Measurements from ENCODE around the gene OAS3.
"Not testable (repeated sequence)": the region's sequence is repeated elsewhere in the genome, so short reads cannot be mapped to it uniquely, and the experiment has no call there.

Gene OAS3, protein sequence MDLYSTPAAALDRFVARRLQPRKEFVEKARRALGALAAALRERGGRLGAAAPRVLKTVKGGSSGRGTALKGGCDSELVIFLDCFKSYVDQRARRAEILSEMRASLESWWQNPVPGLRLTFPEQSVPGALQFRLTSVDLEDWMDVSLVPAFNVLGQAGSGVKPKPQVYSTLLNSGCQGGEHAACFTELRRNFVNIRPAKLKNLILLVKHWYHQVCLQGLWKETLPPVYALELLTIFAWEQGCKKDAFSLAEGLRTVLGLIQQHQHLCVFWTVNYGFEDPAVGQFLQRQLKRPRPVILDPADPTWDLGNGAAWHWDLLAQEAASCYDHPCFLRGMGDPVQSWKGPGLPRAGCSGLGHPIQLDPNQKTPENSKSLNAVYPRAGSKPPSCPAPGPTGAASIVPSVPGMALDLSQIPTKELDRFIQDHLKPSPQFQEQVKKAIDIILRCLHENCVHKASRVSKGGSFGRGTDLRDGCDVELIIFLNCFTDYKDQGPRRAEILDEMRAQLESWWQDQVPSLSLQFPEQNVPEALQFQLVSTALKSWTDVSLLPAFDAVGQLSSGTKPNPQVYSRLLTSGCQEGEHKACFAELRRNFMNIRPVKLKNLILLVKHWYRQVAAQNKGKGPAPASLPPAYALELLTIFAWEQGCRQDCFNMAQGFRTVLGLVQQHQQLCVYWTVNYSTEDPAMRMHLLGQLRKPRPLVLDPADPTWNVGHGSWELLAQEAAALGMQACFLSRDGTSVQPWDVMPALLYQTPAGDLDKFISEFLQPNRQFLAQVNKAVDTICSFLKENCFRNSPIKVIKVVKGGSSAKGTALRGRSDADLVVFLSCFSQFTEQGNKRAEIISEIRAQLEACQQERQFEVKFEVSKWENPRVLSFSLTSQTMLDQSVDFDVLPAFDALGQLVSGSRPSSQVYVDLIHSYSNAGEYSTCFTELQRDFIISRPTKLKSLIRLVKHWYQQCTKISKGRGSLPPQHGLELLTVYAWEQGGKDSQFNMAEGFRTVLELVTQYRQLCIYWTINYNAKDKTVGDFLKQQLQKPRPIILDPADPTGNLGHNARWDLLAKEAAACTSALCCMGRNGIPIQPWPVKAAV

DNA sequence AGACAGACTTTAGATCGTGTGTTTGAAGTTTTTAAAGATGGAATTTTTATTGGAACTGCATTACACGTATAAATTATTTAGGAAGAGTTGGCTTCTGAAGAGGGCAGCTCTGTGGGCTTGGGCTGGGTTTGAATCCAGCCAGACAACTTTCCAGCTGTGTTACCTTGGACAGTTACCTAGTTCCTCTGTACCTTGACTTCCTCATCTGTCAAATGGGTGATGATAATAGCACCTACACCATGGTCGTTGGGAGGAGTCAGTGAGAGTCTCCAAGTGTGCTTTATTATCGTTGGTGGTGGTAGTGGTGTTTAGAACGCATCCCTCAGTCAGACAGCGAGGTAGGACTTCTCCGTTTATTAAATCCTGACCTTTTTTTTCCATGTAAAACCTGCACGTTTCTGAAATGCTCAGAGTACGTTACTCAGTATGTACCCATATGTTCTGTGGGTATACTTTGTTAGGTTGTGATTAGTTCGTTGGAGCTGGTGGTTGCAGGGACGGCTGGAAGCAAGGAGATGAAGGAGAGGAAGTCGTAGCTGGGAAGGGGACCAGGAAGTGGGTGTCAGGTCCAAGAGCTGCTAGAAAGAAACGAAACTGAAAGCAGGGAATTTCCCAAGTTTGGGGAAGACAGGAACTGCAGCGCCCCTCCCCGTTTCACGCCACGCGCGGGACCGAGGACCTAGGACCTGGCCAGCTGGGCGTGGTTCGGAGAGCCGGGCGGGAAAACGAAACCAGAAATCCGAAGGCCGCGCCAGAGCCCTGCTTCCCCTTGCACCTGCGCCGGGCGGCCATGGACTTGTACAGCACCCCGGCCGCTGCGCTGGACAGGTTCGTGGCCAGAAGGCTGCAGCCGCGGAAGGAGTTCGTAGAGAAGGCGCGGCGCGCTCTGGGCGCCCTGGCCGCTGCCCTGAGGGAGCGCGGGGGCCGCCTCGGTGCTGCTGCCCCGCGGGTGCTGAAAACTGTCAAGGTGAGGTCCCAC, at the start of gene OAS3:
Gene OAS3, plus strand, starts transcription at position 734 of the 979 bp plus-strand sequence. Its CDS starts 57 bp downstream, at position 791.
- DNase-seq = peak; percentile 75

DNA sequence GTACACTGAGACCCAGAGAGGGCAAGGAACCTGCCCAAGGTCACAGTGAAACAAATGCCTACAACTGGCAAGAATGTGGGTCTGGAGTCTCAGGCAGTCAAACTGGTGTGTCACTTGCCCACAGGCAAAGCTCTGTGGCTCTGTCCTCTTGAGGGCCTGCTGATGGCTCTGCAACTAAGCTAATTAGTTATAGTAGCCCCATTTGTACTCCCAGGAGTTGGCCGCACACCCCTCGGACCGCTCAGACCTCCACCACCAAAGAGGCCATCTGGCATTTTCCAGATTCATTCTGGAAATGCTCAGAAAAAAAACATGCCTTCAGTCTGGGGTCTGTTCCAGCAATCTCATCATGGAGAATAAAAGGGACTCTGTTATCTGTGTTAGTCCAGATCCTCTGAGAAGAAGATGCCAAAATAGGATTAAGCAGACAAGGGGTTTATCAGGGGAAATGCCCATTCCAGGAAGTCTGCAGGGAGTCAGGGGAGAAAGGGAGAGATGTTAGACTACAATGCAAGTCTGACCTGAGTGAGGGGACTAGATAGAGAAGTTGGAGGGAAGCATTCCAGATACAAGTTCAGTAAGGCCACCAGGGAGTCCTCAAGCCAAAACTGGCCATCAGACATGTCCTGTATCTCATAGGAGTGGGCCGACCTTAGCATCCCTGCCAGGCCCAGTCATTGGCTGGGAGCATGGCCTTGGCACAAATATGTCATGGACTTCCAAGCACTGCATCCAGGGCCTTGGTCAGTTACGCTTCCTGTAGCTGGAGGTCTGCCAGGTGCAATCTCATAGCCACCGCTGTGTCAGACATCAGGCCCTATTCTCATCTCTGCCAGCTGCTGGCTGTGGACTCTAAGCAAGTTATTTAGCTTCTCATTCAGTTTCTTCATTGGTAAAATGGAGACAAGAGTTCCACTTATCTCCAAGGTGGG, 46.9 kb upstream of the OAS3 start:
- DNase-seq = no peak

DNA sequence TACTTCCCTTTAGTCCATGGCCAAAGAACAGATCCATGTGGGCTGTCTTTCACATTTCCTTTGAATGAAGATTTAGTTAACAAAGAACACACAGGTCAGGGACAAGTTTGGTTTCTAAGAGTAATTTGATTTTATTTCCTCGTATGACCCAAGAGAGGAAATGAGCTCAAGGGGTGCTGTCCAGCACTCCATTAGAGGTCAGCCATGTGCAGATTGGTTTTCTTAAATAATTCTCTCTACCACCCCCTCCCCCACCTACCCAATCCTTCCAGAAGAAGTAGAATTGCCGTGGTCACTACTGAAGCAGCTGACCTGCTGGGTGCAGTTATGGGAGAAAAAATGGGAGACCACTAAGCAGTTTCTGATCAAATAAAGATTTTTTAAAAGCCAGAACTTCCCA, 45.4 kb upstream of the OAS3 start:
- DNase-seq = no peak

DNA sequence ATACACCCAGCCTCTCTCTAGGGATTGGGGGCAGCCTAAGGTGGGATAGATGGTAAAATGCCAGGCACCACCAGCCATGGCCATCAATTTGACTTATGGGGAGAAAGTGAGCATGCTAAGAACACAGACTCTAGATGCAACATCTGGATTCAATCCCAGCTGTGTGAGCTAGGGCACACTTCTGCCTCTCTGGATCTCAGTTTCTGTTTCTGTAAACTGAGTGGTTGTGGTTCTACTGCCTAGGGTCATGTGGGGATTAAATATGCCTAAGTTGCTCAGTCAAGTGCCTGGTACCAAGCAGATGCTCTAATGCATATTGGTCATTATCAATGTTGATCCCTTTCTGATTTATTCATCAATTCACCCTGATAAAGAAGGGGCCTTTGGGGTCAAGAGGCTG, 44.1 kb upstream of the OAS3 start:
- no peak for DNase-seq

DNA sequence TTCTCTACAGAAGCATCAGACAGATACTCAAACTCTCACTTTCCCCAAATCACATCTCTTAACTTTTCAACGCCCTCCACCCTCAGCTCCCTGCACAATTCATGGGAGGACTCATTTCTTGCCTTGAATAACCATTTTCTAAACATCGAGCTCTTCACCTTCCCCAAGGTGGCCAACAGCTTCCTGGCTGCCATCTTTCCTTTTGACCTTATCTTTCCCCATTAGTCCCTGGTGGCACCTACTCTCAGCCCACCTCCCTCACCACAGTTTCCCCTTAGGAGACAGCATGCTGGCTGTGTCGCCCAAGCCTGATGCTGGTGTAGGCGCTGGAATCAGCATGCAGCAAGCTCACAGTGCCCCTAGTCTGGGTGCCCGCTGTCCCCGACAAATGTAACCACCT, 39.9 kb upstream of the OAS3 start:
- DNase-seq = no peak

DNA sequence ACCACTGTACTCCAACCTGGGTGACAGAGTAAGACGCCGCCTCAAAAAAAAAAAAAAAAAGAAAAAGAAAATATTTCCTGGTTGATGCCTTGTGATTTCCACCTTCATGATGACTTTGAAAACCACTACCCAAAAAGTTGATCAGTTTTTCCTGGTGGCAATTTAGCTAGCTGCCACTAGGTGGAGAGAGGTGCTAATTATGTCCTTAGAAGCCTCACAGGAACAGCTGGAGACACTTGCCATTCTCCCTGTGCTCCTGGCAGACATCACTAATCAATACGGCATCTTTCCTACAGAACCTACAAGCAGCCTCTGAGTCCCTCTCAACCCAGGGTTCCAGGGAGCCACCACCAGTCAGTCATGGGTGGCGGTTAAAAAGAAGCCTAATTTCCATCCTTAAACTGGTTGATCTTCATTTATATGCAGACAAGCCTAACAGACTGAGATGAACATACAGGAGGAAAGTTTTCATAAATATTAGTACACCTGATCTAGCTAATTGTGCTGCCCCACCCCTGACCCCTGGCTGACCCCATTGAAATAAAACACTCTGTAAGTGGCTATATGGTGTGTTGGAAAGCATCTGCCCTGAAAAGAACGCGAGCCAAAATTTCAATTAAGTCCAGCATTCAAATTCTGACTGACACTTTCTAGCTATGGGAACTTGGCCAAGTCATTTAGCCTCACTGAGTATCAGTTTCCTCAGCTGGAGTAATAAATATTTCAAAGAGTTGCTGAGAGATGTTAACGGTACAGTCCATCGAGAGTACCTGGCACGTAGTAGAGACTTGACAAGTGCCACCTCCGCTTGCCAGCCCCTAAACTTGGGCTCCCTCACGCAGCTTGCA, 37.8 kb upstream of the OAS3 start:
- peak; percentile 70 for DNase-seq

DNA sequence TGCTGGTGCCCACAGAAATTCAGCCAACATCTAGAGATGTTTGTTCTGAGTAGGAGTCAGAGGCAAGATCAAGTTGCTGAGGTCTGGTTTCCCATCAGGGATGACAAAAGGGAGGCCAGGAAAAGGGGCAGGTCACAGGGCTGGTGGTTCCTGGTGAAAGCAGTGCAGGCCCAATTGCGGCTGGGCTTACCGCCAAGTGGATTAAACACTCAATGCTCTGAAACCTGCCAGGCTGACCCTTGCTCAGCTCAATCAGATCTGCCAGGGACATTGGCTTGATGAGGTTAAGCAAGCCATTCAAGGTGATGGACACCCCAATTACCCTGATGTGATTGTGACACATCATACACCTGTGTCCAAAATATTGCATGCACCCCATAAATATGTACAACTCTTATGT, 37.0 kb upstream of the OAS3 start:
- DNase-seq = no peak

DNA sequence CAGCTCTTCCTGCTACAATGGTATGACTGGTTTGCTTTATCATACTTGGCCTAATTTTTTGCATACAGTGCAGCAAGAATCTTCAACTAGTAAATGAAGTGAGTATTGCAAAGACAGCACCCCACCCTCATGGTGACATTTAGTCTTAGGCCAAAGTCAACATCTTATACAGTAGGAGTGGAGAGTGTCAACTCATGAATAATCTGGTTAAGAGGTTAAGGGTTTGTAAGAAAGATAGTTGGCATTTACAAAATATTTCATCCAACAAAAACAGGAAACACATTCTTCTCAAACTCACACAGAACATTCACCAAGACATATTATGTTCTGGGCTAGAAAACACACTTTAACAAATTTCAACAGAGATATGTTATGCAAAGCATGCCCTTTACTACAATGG, 33.7 kb upstream of the OAS3 start:
- peak; percentile 23 for DNase-seq

DNA sequence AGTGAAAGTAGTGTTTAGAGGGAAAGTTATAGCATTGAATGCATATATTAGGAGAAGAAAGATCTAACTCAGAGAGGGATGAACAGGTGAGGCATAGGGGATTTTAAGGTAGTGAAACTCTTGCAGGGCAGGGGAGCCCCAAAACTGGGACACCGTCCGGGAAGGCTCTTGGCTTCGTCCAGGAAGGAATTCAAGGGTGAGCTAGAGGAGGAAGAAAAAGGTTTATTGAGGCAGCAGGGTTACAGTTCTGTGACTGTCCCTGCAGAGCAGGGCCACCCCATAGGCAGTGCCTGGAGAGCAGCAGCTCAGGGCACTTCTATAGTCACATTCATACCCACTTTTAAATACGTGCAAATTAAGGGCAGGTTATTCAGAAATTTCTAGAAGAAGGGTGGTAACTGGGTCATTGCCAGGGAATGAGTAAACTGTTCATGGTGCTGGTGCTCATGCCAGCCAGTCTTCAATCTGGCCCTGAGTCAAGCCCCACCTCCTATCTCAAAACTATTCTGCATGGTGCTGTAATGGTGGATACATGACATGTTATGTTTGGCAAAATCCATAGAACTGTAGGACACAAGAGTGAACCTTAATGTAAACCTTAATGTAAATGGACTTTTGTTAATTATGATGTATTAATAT, 32.7 kb upstream of the OAS3 start:
- no peak for DNase-seq

DNA sequence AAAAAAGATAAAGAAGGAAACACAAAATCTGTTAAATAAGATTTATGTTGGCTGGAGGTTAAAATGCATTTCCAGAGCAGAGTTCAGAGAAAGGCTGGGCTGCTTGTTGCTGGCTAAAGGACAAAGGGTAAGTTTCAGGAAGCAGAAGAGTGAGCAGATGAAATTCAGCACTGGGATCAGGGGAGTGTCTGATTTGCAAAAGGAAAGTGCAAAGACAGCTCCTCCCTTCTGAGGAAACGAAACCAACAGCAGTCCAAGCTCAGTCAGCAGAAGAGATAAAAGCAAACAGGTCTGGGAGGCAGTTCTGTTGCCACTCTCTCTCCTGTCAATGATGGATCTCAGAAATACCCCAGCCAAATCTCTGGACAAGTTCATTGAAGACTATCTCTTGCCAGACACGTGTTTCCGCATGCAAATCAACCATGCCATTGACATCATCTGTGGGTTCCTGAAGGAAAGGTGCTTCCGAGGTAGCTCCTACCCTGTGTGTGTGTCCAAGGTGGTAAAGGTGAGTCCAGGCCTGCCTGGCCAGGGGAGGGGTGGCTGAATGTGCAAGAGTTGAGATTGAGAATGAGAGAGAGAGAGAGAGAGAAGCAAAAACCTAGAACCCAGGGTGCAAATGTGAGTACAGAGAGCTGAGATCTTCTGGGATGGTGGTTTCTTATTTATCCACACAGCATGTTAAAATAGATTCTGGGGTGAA, 31.4 kb upstream of the OAS3 start, which contains the start of gene OAS1:
Gene OAS1, plus strand, starts transcription at position 251 of the 703 bp plus-strand sequence. Its CDS starts 78 bp downstream, at position 329.
- DNase-seq = peak; percentile 63

DNA sequence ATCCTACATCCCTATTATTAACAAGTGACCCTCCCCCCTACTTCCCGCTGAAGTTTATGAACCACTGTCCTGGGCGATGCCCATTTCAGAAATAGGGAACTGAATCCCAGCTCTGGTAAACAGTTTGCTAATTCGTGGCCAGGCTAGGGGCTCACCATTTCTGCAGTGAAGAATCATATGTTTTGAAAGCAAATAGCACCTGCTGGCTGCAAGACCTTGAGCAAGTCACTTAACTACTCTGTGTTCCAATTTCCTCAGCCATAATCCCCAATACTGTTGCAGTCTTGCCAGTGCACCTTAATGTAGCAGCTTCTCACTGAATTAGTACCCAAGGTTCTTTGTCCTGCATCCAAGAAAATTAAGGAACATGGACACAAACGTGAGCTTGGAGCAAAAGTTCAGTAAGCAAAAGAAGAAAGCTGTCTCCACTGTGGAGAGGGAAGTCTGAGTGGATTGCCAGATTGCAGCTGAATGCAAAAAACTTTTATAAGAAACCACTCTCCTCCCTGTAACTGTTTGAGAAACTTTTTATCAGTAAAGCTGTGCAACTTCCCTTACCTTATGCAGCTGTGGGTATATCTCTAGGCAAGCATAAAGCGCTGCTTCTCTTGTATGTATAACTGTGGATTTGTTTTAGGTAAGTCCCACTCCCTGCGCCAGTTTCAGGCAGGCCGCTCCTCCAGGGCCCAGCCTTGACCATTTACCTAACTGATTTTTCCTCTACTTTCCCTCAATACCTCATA, 30.7 kb upstream of the OAS3 start:
- DNase-seq = peak; percentile 15

DNA sequence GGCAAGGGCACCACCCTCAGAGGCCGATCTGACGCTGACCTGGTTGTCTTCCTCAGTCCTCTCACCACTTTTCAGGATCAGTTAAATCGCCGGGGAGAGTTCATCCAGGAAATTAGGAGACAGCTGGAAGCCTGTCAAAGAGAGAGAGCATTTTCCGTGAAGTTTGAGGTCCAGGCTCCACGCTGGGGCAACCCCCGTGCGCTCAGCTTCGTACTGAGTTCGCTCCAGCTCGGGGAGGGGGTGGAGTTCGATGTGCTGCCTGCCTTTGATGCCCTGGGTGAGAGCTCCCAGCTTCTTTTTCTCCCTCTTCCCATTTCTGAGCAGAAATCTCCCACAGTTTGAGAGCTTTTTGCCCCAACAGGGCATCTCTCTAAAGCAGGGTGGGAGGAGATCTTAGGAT, 29.7 kb upstream of the OAS3 start:
- no peak for DNase-seq

DNA sequence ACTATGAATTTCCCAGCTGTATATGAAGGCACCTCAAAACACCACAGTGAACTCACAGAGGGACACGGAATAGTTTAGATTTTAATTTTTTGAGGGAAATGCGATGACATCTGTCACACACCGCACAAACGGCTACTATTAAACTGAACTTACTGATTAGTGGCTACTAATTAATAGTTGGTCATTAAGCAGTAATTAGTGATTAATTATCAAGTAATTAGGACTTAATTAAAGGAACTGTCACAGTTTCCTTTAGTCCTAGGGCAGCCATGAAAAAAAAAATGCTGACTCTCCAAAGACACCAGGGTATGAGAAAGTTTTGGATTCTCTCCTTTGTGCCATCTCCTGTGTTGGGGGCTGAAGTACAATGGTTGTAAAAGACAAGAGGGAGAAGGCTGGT, 28.6 kb upstream of the OAS3 start:
- DNase-seq = no peak

DNA sequence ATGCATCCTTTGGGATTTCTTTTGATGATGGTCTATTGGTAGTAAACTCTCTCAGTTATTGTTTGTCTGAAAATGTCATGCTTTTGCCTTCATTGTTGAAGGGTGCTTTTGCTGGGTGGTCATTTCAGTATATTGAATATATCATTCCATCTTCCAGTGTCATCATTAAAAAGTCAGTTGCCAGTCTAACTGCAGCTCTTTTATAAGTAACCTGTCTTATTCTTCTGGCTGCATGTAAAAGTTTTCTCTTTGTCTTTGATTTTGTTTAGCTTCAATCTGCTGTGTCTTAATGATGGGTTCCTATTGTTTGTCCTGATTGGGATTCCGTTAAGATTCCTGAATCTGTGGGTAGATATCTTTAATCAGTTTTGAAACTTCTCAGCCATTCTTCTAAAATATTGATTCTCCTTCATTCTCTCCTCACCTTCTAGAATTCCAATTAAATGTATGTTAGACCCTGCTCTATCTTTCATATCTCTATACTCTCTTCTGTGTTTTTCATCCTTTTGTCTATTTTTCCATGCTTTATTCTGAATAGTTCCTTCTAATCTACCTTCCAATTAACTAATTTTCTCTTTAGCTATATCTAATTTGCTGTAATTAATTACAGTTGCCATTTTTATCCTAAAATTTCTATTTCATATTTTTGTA, 25.1 kb upstream of the OAS3 start:
- no peak for DNase-seq

DNA sequence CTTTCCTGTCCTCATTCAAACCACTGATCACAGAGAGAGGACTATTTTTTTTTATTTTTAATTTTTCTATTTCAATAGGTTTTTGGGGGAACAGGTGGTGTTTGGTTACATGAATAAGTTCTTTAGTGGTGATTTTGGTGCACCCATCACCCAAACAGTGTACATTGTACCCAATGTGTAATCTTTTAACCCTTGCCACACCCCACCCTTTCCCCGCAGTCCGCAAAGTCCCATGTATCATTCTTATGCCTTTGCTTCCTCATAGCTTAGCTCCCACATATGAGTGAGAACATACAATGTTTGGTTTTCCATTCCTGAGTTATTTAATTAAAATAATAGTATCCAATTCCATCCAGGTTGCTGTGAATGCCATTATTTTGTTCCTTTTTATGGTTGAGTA, 24.4 kb upstream of the OAS3 start:
- DNase-seq = not testable (repeated sequence)

DNA sequence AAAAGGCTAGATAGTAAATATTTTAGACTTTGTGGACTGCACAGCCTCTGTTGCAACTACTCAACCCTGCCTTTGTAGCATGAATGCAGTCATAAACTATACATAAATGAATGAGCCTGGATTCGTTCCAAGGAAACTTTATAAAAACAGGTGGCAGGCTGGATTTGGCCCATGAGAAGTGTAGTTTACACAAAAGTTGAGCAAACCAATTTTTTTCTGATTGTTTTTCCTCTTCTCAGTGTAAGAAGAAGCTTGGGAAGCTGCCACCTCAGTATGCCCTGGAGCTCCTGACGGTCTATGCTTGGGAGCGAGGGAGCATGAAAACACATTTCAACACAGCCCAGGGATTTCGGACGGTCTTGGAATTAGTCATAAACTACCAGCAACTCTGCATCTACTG, 22.0 kb upstream of the OAS3 start:
- no peak for DNase-seq

DNA sequence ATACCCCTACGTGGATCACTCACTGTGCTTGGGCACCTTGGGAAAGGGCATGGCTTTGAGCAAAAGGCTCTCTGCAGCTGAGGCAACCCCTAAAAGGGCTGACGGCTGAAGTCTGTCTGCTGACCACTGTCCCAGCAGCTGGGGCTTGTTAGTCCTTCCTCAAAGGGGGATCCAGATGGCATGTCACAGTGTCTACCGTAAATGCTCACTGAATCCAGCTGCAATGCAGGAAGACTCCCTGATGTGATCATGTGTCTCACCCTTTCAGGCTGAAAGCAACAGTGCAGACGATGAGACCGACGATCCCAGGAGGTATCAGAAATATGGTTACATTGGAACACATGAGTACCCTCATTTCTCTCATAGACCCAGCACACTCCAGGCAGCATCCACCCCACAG, 19.2 kb upstream of the OAS3 start:
- no peak for DNase-seq

DNA sequence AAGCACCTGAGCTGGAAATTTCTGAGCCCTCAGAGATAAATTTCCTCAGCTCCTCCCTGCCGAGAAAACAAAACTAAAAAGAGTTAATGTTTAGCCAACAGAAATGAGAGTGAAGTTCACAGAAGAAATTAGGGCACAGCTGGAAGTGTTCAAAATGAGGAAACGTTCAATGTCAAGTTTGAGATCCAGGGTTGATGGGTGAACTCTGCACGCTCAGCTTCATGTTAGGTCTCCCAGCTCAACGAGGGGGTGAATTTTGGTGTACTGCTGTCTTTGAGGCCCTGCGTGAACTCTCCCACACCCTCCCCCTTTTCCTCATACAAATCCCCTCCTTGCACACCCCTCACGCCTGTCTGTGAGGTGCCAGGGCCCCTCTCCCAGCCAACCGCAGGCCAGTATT, 13.3 kb upstream of the OAS3 start:
- DNase-seq = no peak
